Measurements from ENCODE around the gene CLEC7A.

CLEC7A gene

GRCh38 chr12:10094646-10095395, 35.2 kb downstream of the CLEC7A start:
- DNase-seq (ENCODE audit: low read depth): no peak

GRCh38 chr12:10088955-10089900, 40.8 kb downstream of the CLEC7A start:
- no peak for DNase-seq (ENCODE audit: low read depth)

- no peak for DNase-seq (ENCODE audit: low read depth)
Observed at GRCh38 chr12:10088031-10088430, 42.0 kb downstream of the CLEC7A start.

GRCh38 chr12:10086387-10086786, 43.6 kb downstream of the CLEC7A start:
- no peak for DNase-seq (ENCODE audit: low read depth)

GRCh38 chr12:10084733-10085132, 45.3 kb downstream of the CLEC7A start:
- no peak for DNase-seq (ENCODE audit: low read depth)

GRCh38 chr12:10082117-10082874, 47.7 kb downstream of the CLEC7A start:
- DNase-seq (ENCODE audit: low read depth): no peak

GRCh38 chr12:10075451-10075850, 54.5 kb downstream of the CLEC7A start:
- no peak for DNase-seq (ENCODE audit: low read depth)

GRCh38 chr12:10073261-10073660, 56.7 kb downstream of the CLEC7A start:
- DNase-seq (ENCODE audit: low read depth): no peak

- no peak for DNase-seq (ENCODE audit: low read depth)
Observed at GRCh38 chr12:10072131-10072530, 57.9 kb downstream of the CLEC7A start.

- no peak for DNase-seq (ENCODE audit: low read depth)
Observed at GRCh38 chr12:10070380-10070779, 59.6 kb downstream of the CLEC7A start.

- no peak for DNase-seq (ENCODE audit: low read depth)
Observed at GRCh38 chr12:10069976-10070375, 60.0 kb downstream of the CLEC7A start.

GRCh38 chr12:10069099-10069498, 60.9 kb downstream of the CLEC7A start:
- no peak for DNase-seq (ENCODE audit: low read depth)

- DNase-seq (ENCODE audit: low read depth): no peak
Observed at GRCh38 chr12:10068644-10069043, 61.4 kb downstream of the CLEC7A start.

GRCh38 chr12:10067942-10068341, 62.1 kb downstream of the CLEC7A start:
- no peak for DNase-seq (ENCODE audit: low read depth)

- no peak for DNase-seq (ENCODE audit: low read depth)
Observed at GRCh38 chr12:10067264-10067663, 62.7 kb downstream of the CLEC7A start.
